LHCN-M2 (cell line): ENCODE data around the gene MFSD2B. TPM values are rescaled to one million over a fixed set of nuclear protein-coding genes. Genes with fewer than 3 reads are reported as not detected.
"Not testable (repeated sequence)": the region's sequence is repeated elsewhere in the genome, so short reads cannot be mapped to it uniquely, and the experiment has no call there.

ENCODE experiments used
- DNase-seq: peaks from one replicate; pipeline ENCODE4 v3.0.0-alpha.2; 2012; ENCODE audit warnings: low read depth
- polyA plus RNA-seq: library from polyadenylated mRNA; unstranded; fragments of >200 nt; gene quantifications from one replicate; pipeline ENCODE4 v1.2.1, GENCODE V29; 2012; ENCODE audit warnings: missing spikeins
- total RNA-seq: library from RNA; depleted of rRNA; stranded (reverse); fragments of >200 nt; gene quantifications from 2 replicates; pipeline ENCODE4 v1.2.3, GENCODE V29; 2014; rRNA removed

Gene MFSD2B
- total RNA-seq = 0.51 TPM in 1 of 2 replicates, not detected in the other
- 0.53 TPM for polyA plus RNA-seq

GRCh38 chr2:24009680-24010476 lies at the start of gene MFSD2B:
TSS of gene MFSD2B (plus strand) at chr2:24010085. CDS start at chr2:24010097, 12 bp downstream.
- no peak for DNase-seq

GRCh38 chr2:23967846-23968245 lies 42.0 kb upstream of the MFSD2B start:
- no peak for DNase-seq

GRCh38 chr2:23976883-23977282 lies 33.0 kb upstream of the MFSD2B start:
- no peak for DNase-seq

GRCh38 chr2:23988371-23988770 lies 21.5 kb upstream of the MFSD2B start:
- DNase-seq = peak; percentile 42

- no peak for DNase-seq
These were observed 17.0 kb upstream of the MFSD2B start for GRCh38 chr2:23992931-23993330.

- DNase-seq = peak; percentile 26
These were observed 16.1 kb upstream of the MFSD2B start for GRCh38 chr2:23993736-23994269.

GRCh38 chr2:23994567-23994966 lies 15.3 kb upstream of the MFSD2B start:
- no peak for DNase-seq

GRCh38 chr2:24007693-24008092 lies 2.2 kb upstream of the MFSD2B start:
- no peak for DNase-seq

GRCh38 chr2:24008672-24009366 lies 1.1 kb upstream of the MFSD2B start:
- no peak for DNase-seq

GRCh38 chr2:24009367-24009679 lies 562 bp upstream of the MFSD2B start:
- DNase-seq = no peak

- no peak for DNase-seq
These were observed 778 bp downstream of the MFSD2B start for GRCh38 chr2:24010477-24011249.

GRCh38 chr2:24011250-24012104 lies 1.6 kb downstream of the MFSD2B start:
- no peak for DNase-seq

- no peak for DNase-seq
These were observed 2.8 kb downstream of the MFSD2B start for GRCh38 chr2:24012521-24013188.

GRCh38 chr2:24014902-24015301 lies 5.0 kb downstream of the MFSD2B start:
- DNase-seq = not testable (repeated sequence)

- peak; percentile 90 for DNase-seq
These were observed 5.9 kb downstream of the MFSD2B start for GRCh38 chr2:24015562-24016375.

GRCh38 chr2:24016376-24016761 lies 6.5 kb downstream of the MFSD2B start:
- no peak for DNase-seq

GRCh38 chr2:24016853-24017703 lies 7.2 kb downstream of the MFSD2B start:
- no peak for DNase-seq

- no peak for DNase-seq
These were observed 7.8 kb downstream of the MFSD2B start for GRCh38 chr2:24017711-24018110.

GRCh38 chr2:24018241-24018640 lies 8.4 kb downstream of the MFSD2B start:
- DNase-seq = no peak
